K562 (cell line): ENCODE measurements around the gene OXSR1. TPM values are rescaled to one million over a fixed set of nuclear protein-coding genes. Genes with fewer than 3 reads are reported as not detected.

ENCODE experiments used
- ATAC-seq: fragments of 200-7000 bp; cut with Tn5 transposase; 3 replicates; pipeline ENCODE4 v1.9.1; 2020; ENCODE audit warnings: moderate library complexity
- BruUV-seq: library from RNA; stranded (reverse); fragments of 400-500 nt; replicated peaks from 2 replicates; lab custom pipeline; 2021; lab: Mats Ljungman, UMichigan
- CTCF ChIA-PET: fragments of 300-600 bp; formaldehyde crosslinking; extraction: SDS; loops from one replicate; lab custom pipeline; 2021; ENCODE audit warnings: low intra/inter-chr PET ratio; lab: Yijun Ruan, JAX
- POLR2A ChIA-PET: fragments of 300-600, 350-650 bp; sonication (Branson Sonifier 250); formaldehyde crosslinking; extraction: SDS; loops from one replicate; lab custom pipeline; 2021; ENCODE audit warnings: antibody characterized with exemption, inconsistent platforms; lab: Yijun Ruan, JAX
- DNase-seq, 4 experiments: peaks; one replicate each; pipeline versions ENCODE4 v3.0.0 to v3.0.0-alpha.2; 2011 to 2018; ENCODE audit warnings: low spot score in 3 of 4, mixed read lengths in 3 of 4; ENCODE audit errors: extremely low read depth in 1 of 4
- FAIRE-seq: peaks from 2 replicates; lab custom pipeline; 2011; peaks lifted over from hg19 to GRCh38; lab: Jason Lieb, UNC
- H2AFZ ChIP-seq: 2 replicates; pipeline ENCODE4 v1.6.0; 2011; ENCODE audit warnings: low read depth, low read length, control low read depth, inconsistent platforms
- H3K27ac ChIP-seq: fragments of 200-600 bp; 3 replicates; pipeline ENCODE4 v1.8.0; 2011; ENCODE audit warnings: low read depth, mild to moderate bottlenecking, control low read depth, inconsistent platforms, low read length, moderate library complexity, mixed read lengths; ENCODE audit errors: extremely low read depth
- H3K27me3 ChIP-seq, 2 experiments: fragments of 300-600 bp in 1 of 2; 2 replicates in 1 of 2; 3 replicates in 1 of 2; pipeline versions ENCODE4 v1.6.0 to v1.8.0; 2011; ENCODE audit warnings: inconsistent platforms in 2 of 2, low read length in 2 of 2, mild to moderate bottlenecking in 1 of 2, mixed read lengths in 1 of 2, moderate library complexity in 1 of 2; ENCODE audit not compliant: control insufficient read depth in 2 of 2, insufficient read depth in 2 of 2
- H3K36me3 ChIP-seq: fragments of 300-600 bp; 3 replicates; pipeline ENCODE4 v1.8.0; 2011; ENCODE audit warnings: mild to moderate bottlenecking, low read length, inconsistent platforms; ENCODE audit not compliant: control insufficient read depth, insufficient read depth
- H3K4me1 ChIP-seq, 2 experiments: fragments of 200-600 bp in 1 of 2; replicated peaks in 1 of 2; 2 replicates in 1 of 2; 3 replicates in 1 of 2; pipeline versions ENCODE4 v1.5.1 to v1.8.0; 2011; ENCODE audit warnings: inconsistent platforms in 2 of 2, low read length in 2 of 2, mild to moderate bottlenecking in 1 of 2, mixed read lengths in 1 of 2, moderate library complexity in 1 of 2; ENCODE audit not compliant: control insufficient read depth in 2 of 2, insufficient read depth in 2 of 2
- H3K4me2 ChIP-seq: 2 replicates; pipeline ENCODE4 v1.6.1; 2011; ENCODE audit warnings: low read length, control low read depth, inconsistent platforms, mixed read lengths; ENCODE audit not compliant: insufficient read depth
- H3K4me3 ChIP-seq: fragments of 200-600 bp; sonication (generic), shearing (Covaris generic); 2 replicates; pipeline ENCODE4 v1.5.1; 2016; ENCODE audit warnings: control low read depth, inconsistent platforms
- H3K79me2 ChIP-seq: fragments of 200-600 bp; 3 replicates; pipeline ENCODE4 v1.8.0; 2011; ENCODE audit warnings: low read length, inconsistent platforms; ENCODE audit not compliant: control insufficient read depth, insufficient read depth
- H3K9ac ChIP-seq, 2 experiments: 2 replicates each; pipeline versions ENCODE4 v1.6.0 to v1.6.1; 2011; ENCODE audit warnings: low read depth in 2 of 2, low read length in 2 of 2, control low read depth in 1 of 2, inconsistent platforms in 1 of 2, mild to moderate bottlenecking in 1 of 2, mixed read lengths in 1 of 2; ENCODE audit not compliant: insufficient read depth in 1 of 2
- H3K9me1 ChIP-seq: one replicate; pipeline ENCODE4 v1.6.0; 2011; ENCODE audit warnings: inconsistent platforms, mild to moderate bottlenecking, low read length, moderate library complexity; ENCODE audit not compliant: control insufficient read depth, insufficient read depth
- H3K9me3 ChIP-seq: replicated peaks from 2 replicates; pipeline ENCODE4 v1.5.1; 2011; ENCODE audit warnings: low read depth, low read length, inconsistent platforms; ENCODE audit not compliant: control insufficient read depth, insufficient read depth
- H4K20me1 ChIP-seq: replicated peaks from 2 replicates; pipeline ENCODE4 v1.6.1; 2011; ENCODE audit warnings: low read length, inconsistent platforms, mixed read lengths; ENCODE audit not compliant: control insufficient read depth, insufficient read depth
- ARID1B ChIP-seq: fragments of 450-650 bp; IDR thresholded peaks from 2 replicates; pipeline ENCODE4 v1.6.1; 2016; ENCODE audit warnings: antibody characterized with exemption, mild to moderate bottlenecking, inconsistent platforms
- COPS2 ChIP-seq: fragments of 450-650 bp; conservative IDR thresholded peaks from 2 replicates; pipeline ENCODE4 v1.6.1; 2016; ENCODE audit warnings: mild to moderate bottlenecking, moderate library complexity
- FOXJ3 ChIP-seq: sonication (generic); formaldehyde crosslinking; IDR thresholded peaks from 2 replicates; pipeline ENCODE4 v1.4.0; 2020; ENCODE audit warnings: mild to moderate bottlenecking, missing genetic modification reagents
- HDAC2 ChIP-seq: fragments of 450-650 bp; IDR thresholded peaks from 2 replicates; pipeline ENCODE4 v1.6.1; 2016; ENCODE audit warnings: mild to moderate bottlenecking
- KHSRP ChIP-seq: fragments of 450-650 bp; IDR thresholded peaks from 2 replicates; pipeline ENCODE4 v1.6.1; 2017
- MCM2 ChIP-seq: fragments of 450-650 bp; IDR thresholded peaks from 2 replicates; pipeline ENCODE4 v1.6.1; 2017; ENCODE audit warnings: low read depth, mild to moderate bottlenecking
- MEF2D ChIP-seq: conservative IDR thresholded peaks from 2 replicates; pipeline ENCODE4 v1.6.1; 2016; ENCODE audit warnings: low read depth, missing genetic modification characterization, missing compliant biosample characterization
- MTA3 ChIP-seq: fragments of 450-650 bp; formaldehyde crosslinking; IDR thresholded peaks from 2 replicates; pipeline ENCODE4 v1.6.1; 2017; ENCODE audit warnings: mild to moderate bottlenecking, borderline replicate concordance
- NR3C1 ChIP-seq: sonication (generic); formaldehyde crosslinking; IDR thresholded peaks from 2 replicates; pipeline ENCODE4 v1.8.1; 2022; ENCODE audit warnings: missing genetic modification reagents
- RFX7 ChIP-seq: fragments of 250-450 bp; sonication (Bioruptor Pico); IDR thresholded peaks from 2 replicates; pipeline ENCODE4 v1.5.1; 2021; ENCODE audit warnings: mild to moderate bottlenecking
- SNRNP70 ChIP-seq: fragments of 200-400 bp; formaldehyde crosslinking; optimal IDR thresholded peaks from 2 replicates; pipeline ENCODE3; 2017; ENCODE audit warnings: low read depth, low read length
- ZNF347 ChIP-seq: fragments of 450-650 bp; formaldehyde crosslinking; IDR thresholded peaks from 2 replicates; pipeline ENCODE4 v1.4.0; 2020; ENCODE audit warnings: low read depth, mild to moderate bottlenecking, moderate library complexity
- WGBS: fragments of 100-300 bp; shearing (Covaris generic); methylation state at CpG from one replicate; pipeline ENCODE4 v1.1.6; 2016; ENCODE audit warnings: low coverage, mixed read lengths; ENCODE audit not compliant: insufficient coverage; ENCODE audit errors: missing lambda C conversion rate; 5-methylcytosine and 5-hydroxymethylcytosine counted together
- in situ Hi-C: fragments of 300-500 bp; cut with MboI; formaldehyde crosslinking; loops from 4 replicates; pipeline ENCODE4 v1.15.0; 2018; ENCODE audit warnings: inconsistent platforms, mixed read lengths
- intact Hi-C: fragments of 100-400 bp; cut with micrococcal nuclease; formaldehyde crosslinking; loops from 2 replicates; pipeline ENCODE4 v1.14.2; 2022
- polyA plus RNA-seq, 8 experiments: library from polyadenylated mRNA; depleted of rRNA in 4 of 8; stranded (reverse) in 5 of 8; unstranded in 3 of 8; fragments of >200 nt; fragmentation: Nextera tagmentation in 2 of 8; fragmentation: Illumina TruSeq in 1 of 8; extraction: Ambion mirVana in 2 of 8; extraction: Trizol in 1 of 8; gene quantifications; 2 replicates each; pipeline versions ENCODE4 v1.2.1 to v1.2.3, GENCODE V29; 2011 to 2014; ENCODE audit warnings: inconsistent platforms in 1 of 8, missing spikeins in 1 of 8
- total RNA-seq, 7 experiments: library from RNA; depleted of rRNA in 6 of 7; stranded (reverse); fragments of >200 nt in 6 of 7; fragmentation: Illumina TruSeq in 2 of 7; extraction: Trizol in 2 of 7; gene quantifications; 2 replicates each; pipeline versions ENCODE4 v1.2.1 to v1.2.3, GENCODE V29; 2011 to 2021; ENCODE audit warnings: low replicate concordance in 1 of 7

OXSR1 gene
- total and polyA plus RNA-seq, 9 of the 15 experiments (the other 6 are each of a cell fraction or from before 2014, with no cell fraction given): 15.7 to 87.6 (median 48.7) TPM

- Histone ChIP-seq H4K20me1 (peaks cover 4% of the 10 kb centered on the region), H3K79me2 (no peaks in the 10 kb centered on the region), H3K4me2 (no peak overlapping the region), H3K4me1 (peaks cover 0 to 13% of the 10 kb centered on the region in 2 experiments; a peak in 2 of 5 replicates), H3K9me3 (no peaks in the 10 kb centered on the region), H2AFZ (no peak overlapping the region), H3K9ac (no peak overlapping the region), H3K27me3 (no peaks in the 10 kb centered on the region), H3K9me1 (no peaks in the 10 kb centered on the region), H3K27ac (no peak overlapping the region), H3K4me3 (no peak overlapping the region), H3K36me3 (peaks cover 70% of the 10 kb centered on the region; the same call in 2 of the 3 replicates)
- WGBS: 89% methylated on average over 9 of the region's 9 CpGs
- intact Hi-C loops (no loop called here), in situ Hi-C loops (no loop called here)
- TF ChIP-seq MEF2D (no peak), KHSRP (no peak), FOXJ3 (no peak), MTA3 (no peak), ARID1B (no peak), NR3C1 (no peak), COPS2 (no peak), HDAC2 (no peak), MCM2 (no peak), SNRNP70 (no peak), ZNF347 (CRISPR knock-in tag) (no peak), RFX7 (CRISPR knock-in tag) (no peak)
- ChIA-PET CTCF (no interaction called here), POLR2A (interaction anchor here (0.6 kb wide), 1 partner anchor 327 kb away, joined by 7 read pairs; no protein-coding TSS in a partner anchor)
- ATAC-seq (no peak), FAIRE-seq (no peak), DNase-seq (no peak)
- BruUV-seq: no TSS peak
Observed at GRCh38 chr3:38122712-38123290, 42.5 kb upstream of the OXSR1 start.
